Activated CD4-positive, alpha-beta memory T cell treated with anti-CD3 and anti-CD28 coated beads for 36 hours (primary cell): ENCODE results near the gene OR2G6. TPM values are rescaled to one million over a fixed set of nuclear protein-coding genes. Genes with fewer than 3 reads are reported as not detected.

Experiments
- total RNA-seq, 2 experiments: library from RNA; stranded (reverse); gene quantifications; one replicate each; pipeline ENCODE4 v1.2.3, GENCODE V29; 2021

The OR2G6 gene
- total RNA-seq, 2 experiments from 2014 or later = not detected

Other genes starting within 250 kb of the OR2G6 start
- gene OR2T33, start 230.1 kb upstream of the OR2G6 start, total RNA-seq = not detected
- gene OR2T12, start 204.6 kb upstream of the OR2G6 start, total RNA-seq = not detected
- gene OR2M7, start 183.5 kb upstream of the OR2G6 start, total RNA-seq = not detected
- not detected for gene OR14C36, start 159.3 kb upstream of the OR2G6 start, total RNA-seq
- gene OR2T4, start 146.4 kb upstream of the OR2G6 start, total RNA-seq = not detected
- not detected for gene OR2T6, start 132.3 kb upstream of the OR2G6 start, total RNA-seq
- gene OR2T1, start 105.0 kb upstream of the OR2G6 start, total RNA-seq = not detected
- gene OR2T2, start 62.4 kb upstream of the OR2G6 start, total RNA-seq = not detected
- not detected for gene OR2T3, start 34.7 kb upstream of the OR2G6 start, total RNA-seq
- gene OR2T5, start 19.5 kb upstream of the OR2G6 start, total RNA-seq = not detected
- gene OR2T29, start 54.7 kb downstream of the OR2G6 start, total RNA-seq = not detected
- gene OR2T34, start 66.7 kb downstream of the OR2G6 start, total RNA-seq = not detected
- not detected for gene OR2T10, start 89.6 kb downstream of the OR2G6 start, total RNA-seq
- not detected for gene OR2T11, start 127.0 kb downstream of the OR2G6 start, total RNA-seq
- gene OR2T35, start 137.2 kb downstream of the OR2G6 start, total RNA-seq = not detected
- not detected for gene OR2T27, start 147.5 kb downstream of the OR2G6 start, total RNA-seq
- not detected for gene OR14I1, start 194.7 kb downstream of the OR2G6 start, total RNA-seq
- gene LYPD8, start 247.7 kb downstream of the OR2G6 start, total RNA-seq = not detected